T-helper 1 cell (primary cell): ENCODE results near the gene MATN1.
A peak's percentile ranks its signal among the peaks of the same experiment; 100 is the strongest.

Source experiments
- DNase-seq, 5 donors: peaks; one replicate each; pipeline ENCODE4 v3.0.0-alpha.2; 2012 to 2020

Gene MATN1

DNA sequence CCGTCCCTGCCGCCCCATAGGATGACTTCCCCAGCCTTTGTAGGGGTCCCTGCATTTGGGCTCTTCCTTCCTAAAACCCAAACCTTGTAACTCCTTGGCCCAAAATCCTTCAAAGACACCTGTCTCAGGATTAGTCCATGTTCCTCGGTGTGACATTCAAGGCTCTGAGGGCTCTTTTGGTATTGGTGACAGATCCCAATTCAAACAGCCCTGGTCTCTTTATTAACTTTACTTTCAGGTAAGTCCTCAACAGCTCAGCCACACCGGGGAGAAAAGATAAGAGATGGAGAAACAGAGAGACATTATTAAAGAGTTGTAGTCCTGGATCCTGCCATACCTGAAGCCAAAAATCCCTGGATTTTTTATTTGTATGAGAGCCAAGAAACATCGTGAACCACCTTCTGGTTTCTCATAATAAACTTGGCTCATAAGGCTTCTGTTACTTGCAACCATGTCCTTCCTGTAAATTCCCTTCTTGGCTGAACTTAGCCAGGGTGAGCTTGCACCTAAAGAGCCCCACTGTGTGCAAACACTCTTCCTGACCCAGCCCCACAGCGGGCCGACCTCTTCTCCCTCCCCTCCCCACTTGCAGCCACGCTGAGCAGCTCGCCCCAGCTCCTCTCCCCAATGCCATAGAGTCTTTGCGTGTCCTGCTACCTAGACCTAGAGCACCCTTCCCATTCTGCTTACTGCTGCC is 7.9 kb upstream of the MATN1 start:
- no peak for DNase-seq

DNA sequence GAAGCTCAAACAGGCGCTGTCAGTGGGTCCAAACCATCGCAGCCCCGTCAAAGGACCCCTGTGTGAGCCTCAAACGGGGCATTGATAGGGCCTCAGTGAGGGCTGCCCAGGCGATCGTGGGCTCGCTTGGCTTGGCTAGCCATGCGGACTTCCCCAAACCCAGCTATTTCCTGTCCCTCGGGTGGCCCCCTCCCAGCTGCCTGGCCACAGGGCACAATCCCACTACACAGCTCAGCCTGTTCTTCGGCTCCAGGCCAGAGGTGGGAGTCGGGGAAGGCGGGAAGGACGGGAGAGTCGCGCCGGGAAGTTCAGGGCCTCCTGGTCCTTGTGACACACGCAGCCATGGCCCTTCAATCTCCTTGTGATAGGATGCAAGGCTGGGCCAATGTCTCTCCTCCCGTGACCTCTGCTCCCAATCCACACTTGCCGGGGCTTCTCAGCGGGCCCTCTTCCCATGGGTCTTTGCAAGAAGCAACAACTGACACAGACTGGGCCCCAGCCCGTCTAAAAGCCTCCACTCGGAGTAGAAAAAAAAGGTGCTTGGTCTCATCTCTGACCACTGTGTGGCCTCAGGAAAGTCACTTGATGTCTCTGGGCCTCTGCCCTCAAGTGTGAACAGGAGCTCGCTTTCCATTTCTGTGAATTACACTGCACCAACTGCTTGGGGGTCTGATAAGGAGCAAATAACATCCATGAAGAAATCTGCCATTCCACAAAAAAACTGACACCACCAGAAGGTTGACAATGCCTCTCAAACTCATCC is 7.1 kb upstream of the MATN1 start:
- no peak for DNase-seq

DNA sequence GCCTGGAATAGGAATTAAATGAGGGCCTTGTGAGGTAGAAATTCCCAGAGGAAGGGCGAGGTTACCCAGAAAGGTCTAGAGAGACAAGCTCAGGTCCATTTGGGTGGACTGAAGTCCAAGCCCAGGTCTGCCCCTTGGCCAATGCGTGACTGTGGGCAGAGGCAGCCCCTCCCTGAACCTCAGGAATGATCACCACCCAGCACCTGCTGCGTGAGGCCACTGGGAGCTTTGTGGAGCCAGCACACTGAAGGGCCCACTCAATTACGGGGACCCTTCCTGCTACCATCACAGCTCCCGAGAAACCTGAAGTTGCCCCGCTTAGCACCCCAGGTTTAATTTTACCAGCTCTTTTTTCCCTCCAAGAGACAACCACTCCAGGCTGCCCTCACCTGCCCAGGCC is 6.5 kb upstream of the MATN1 start:
- DNase-seq: no peak

DNA sequence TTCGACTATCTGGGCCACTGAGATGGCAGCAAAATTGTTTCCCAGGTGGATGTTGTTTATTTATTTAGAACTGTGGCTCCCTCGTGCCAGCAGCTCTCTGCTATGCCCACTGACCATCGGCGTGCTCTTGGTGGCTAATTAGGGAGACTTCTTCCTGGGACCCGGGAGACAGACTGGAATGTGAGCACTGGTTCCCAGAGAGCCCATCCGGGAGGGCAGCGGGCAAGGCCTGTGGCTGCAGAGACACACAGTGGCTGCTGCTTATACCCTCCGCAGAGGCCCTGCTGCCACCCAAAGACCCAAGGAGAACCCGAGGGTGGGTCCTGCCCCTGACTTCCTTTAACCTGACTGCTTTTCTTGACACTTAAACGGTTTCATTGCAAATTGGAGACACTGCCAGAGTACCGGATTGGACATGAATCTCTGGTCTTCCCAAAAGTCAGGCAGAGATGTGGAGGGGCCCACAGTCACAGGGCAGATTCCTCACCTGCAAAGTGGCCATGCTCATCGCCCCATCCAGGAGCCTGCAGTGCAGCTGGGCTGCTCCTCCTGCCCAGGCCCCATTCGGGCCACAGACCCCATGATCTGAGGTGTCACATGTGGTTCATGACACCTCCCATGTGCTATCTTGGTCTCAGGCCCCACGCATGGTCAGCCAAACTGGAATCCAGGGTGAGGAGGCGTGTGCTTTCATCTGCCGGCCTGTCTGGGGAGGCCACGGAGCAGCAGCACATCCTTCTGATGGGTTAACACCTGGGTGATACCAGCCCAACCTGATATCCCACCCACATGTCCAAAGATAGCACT is 5.7 kb upstream of the MATN1 start:
- DNase-seq: no peak

DNA sequence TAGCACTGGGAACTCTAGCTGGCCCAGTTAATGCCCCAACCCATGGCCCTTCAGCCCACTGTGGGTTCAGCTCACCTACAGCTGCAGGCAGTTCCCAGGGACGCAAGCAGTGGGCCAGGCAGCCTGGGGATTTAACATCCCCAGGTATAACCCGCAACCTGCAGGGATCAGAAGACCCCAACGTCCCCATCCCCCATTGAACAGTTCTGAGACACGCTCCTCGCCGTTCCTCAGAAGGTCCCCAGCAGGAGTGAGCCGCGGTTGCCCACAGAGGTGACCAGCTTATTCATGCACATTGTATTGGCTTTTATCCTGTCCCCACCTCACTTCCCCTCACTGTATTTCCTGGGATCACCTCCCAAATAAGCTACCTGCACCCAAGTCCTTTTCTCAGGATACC is 5.0 kb upstream of the MATN1 start:
- DNase-seq: no peak

DNA sequence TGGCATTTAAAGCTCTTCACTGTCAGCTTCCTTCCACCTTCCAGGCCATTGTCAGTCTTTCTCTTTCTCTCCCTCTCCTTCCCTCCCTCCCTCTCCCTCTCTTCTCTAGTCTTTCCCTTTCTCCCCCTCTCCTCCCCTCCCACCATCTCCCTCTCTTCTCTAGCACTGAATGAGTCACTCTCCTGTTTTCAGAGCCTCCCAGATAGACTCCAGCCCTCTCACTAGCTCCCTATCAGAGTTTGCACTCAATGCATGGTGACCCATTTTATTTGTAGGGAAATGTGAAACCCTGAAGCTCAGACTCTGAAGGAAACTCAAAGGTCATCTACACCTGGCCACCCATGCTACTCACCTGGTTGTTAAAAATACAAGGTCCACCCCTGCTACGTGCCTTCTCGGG is 4.4 kb upstream of the MATN1 start:
- DNase-seq: no peak

DNA sequence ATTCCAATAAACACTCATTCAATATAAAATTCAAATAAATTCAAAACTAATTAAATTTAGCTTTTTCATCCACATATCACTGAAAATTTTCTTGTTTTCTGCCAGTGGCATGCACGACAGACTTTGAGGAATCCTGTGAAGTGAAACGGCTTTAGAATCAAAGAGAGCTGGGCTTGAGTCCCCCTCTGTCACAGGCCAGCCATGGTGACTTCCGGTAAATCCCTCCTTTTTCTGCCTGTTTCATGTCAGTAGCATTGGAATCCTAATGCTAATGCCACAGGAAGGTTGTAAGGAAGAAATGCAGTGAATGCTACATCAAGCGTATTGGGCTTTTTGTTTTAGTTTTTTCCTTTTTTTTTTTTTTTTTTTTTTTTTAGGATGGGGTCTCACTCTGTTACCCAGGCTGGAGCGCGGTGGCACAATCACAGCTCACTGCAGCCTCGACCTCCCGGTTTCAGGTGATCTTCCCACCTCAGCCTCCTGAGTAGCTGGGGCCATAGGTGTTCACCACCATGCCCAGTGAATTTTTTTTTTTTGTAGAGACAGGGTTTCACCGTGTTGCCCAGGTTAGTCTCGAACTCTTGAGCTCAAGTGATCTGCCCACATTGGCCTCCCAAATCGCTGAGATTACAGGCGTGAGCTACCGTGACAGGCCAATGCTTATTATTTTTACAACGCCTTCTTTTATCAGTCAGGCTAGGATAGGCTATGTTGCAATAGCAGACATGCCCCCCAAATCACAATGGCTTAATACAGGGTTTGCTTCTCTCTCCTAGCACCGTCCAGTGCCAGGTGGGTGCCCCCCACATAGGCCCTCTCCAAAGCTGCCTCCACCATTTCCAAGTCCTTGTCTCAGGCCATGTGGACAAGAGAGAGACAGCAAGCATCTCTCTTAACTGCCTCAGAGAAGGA is 3.6 kb upstream of the MATN1 start:
- no peak for DNase-seq

DNA sequence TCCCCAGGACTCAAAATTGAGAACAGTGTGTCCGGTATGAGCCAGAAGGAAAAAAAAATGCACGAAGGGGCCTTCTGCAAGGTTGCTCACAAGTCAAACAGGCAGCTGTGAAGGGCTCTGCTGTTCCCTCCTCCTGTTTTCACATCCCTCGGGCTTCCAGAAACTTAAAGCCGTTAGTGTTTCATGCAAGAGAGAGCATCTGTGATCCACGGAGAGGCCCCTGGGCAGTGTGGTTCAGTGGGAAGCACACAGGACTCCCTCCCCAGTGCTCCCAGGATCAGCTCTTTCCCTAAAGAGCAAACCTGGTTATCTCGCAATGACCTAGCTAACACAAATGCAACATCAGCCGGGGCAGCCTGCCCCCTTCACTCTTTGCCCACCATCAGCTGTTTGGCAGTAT is 2.9 kb upstream of the MATN1 start:
- no peak for DNase-seq

DNA sequence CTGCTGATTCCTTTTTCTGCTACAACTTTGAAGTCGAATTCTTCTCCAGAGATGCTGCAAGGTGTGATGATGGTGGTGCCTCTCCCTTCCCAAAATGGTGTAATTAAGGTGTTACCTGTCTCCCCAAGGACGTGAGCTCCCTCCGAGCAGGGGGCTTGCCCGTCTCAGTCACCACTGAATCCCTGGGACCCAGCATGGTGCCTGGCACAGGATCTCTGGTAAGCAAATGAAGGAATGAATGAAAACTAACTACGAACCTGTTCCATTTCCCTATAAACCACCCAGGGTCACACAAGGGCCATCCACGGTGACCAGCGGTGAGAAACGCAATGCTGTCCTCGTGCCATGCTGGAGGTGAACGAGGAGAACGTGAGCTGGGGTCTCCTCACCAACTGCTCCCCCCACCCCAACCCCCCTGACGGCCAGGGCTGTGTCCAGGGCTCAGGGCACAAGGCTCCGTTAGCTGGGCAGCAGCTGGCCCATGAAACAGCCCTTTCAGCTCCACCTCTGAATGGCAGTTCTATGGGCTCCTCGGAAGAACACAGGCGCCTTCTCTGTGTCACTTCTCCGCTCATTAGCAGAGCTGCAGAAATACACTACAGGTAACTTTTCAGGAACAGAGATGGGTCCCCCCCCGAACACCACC is 2.2 kb upstream of the MATN1 start:
- no peak for DNase-seq

DNA sequence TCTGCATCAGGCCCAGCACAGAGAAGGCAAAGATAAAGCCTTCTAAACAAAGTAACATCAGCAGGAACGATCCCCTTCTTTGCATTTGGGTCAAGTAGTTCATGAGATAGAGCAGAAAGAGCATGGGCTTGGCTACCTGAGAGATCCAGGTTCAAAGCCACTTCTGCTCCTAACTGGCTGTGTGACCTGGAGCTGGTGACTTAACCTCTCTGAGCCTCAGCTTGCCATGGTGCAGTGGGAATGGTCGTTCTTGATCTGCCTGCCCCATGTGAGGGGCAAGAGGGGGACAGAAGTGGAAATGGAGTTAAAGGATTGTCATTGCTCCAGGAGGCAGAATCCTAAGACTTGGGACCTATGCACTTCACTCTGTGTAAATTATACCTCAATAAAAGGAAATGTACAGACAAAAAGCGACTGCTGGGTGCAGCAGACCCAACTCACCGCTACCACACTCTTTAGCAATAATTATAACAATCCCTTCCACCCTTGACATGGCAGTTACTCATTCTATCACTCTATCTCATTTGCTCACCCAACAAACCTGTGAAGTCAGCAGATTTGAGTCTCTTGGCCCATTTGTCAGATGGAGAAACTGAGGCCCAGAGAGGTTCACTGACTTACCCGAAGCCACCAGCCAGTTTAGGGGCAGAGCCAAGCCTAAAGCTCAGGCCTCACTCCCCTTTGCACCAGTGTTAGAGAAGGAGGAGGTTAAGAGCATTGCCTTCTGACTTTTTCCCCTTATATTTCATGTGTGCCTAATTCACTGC is 1.5 kb upstream of the MATN1 start:
- DNase-seq: no peak

DNA sequence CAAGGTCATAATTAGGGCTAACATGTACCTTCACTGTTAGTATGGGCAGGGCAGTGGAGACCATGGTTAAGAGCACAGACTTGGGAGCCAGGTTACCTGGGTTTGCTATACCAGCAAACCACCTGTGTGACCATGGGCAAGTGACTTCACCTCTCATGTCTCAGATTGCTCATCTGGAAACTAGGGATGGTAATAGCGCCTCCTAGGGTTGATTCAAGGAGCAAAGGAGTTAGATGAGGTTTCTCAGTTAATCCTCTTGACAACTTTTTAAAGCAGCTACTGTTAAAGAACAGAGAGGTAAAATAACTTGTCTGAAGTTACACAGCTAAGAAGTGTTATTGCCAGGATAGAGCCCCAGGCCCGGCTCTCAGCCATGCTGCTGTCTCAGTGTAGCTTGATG is 790 bp upstream of the MATN1 start:
- DNase-seq: no peak

DNA sequence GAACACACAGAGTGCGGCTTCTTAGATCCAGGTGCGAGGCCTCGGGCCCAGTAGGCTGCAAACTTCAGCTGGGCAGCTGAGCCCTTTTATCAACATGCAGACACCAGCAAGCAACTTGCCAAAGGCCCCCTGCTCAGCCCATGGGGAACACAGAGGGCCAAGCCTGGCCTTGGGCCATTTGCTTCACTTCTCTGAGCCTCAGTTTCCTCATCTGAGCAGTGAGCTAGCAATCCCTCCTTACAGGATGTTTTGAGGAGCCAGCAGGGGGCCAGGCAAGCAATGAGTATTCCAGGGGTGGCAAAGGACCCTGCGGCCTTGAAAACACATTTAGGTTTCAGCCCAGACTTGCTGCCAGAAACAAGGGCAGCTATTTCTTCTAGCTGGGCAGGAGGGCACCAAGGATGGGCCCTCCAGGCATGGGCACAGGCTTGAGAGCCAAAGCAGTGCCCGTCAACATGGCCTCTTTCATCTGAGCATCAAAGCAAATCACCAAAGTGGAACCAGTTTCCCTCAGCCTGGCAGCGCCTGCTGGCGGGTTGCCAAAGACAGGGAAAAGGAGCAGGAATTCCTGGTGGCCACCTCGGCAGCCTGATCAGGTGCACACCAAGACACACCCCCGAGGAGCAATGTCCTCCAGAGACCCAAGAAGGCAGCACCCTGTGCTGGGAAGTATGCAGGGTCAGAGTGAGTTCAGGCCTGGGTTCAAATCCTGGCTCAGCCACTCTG is 1.4 kb downstream of the MATN1 start:
- DNase-seq: no peak

DNA sequence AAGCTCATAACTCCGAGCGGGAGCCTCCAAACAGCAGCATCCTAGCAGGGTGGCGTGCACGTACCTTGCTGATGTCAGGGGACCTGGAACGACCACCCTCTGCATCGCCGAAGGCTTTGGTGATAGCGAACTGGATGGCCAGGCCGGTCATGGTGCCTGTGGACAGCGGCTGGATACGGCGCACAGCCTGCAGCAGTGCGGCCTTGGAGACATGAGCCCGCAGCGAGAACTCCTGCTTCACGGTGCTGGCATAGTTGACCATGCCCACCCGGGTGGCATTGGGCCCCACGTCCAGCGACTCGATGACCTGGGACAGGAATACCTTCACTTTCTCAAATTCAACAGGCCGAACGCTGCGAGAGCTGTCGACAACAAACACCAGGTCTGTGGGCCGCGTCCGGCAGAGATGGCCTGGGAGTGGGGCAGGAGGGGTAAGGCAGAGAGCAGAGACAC is 2.0 kb downstream of the MATN1 start:
- DNase-seq: no peak

DNA sequence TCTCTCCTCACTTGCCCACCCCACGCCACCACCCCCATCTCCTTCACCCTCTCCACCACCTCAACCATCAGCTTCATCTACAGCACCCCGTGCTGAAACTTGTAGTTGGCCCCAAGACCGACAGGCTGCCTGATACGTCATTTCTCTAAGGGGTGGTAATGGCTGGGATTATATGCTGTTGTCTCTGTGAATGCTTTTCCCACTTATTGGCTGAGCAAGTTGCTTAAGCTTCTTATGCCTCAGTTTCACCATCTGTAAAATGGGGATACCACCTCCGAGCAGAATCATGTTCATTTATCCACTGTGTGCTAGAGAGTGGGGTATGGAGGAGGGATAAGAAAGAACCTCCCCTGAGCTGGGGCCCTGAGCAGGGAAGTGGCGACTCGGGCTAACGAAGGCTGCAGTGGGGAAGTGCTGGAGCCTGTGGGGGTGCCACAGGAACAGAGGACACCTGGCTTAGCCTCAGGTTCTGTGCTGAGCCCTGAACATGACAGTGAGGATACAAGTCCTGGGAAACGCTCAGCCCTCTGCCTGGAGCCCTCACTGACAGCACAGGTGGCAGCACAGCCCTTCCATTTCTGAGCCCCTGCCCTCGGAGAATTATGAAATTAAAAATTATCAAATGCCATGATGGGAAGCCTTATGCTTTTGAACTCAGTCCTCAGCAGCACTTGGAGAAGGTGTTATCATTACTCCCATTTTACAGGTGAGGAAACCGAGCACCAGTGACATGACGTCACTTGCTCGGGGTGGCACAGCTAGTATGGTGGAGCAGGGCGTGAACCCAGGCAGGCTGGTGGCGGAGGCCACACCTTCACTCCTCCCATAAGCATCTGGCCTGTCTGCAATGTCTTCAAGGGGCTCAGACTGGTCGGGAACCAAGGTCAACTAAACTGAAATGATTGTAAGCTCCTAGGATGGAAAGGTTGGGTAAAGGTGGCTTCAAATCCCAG is 2.8 kb downstream of the MATN1 start:
- DNase-seq: no peak

DNA sequence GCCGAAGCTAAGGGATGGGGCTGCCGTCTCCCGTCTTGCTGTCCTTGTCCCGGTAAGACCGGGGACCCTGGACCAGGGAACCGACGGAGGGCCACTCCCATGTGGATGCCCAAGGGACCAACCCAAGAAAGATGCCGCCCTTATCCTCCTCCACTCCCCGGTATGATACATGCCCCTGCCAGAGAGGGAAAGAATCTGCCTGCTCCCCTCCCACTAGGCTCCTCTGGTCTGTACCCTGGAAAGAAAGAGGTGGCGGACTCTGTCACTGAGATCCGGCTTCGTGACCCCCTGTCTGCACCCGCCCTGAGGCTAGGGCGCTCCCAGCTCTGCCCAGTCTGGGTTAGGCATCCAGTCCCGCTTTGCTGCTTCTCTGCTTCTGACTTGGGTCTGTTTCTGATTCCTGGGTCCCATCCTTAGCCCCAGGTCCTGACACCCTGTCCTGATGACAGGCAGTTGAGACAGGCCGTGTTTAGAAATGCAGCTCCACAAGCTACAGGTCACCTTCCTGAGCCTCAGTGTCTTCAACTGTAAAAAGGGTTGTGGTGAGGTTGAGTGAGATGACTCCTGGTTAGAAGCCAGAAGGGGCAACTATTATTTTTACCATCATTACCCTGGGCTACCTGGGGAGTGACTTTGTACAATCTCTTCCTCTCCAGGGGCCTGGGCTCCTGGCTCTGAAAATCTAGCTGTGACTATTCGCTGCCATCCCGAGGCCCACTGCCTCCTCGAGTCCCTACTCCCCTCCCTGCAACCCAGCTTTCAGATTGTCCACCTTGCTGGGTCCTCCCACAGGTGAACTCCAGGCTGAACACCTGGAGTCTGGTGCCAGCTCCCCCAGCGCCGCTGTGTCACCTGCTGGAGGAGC is 3.7 kb downstream of the MATN1 start:
- no peak for DNase-seq

DNA sequence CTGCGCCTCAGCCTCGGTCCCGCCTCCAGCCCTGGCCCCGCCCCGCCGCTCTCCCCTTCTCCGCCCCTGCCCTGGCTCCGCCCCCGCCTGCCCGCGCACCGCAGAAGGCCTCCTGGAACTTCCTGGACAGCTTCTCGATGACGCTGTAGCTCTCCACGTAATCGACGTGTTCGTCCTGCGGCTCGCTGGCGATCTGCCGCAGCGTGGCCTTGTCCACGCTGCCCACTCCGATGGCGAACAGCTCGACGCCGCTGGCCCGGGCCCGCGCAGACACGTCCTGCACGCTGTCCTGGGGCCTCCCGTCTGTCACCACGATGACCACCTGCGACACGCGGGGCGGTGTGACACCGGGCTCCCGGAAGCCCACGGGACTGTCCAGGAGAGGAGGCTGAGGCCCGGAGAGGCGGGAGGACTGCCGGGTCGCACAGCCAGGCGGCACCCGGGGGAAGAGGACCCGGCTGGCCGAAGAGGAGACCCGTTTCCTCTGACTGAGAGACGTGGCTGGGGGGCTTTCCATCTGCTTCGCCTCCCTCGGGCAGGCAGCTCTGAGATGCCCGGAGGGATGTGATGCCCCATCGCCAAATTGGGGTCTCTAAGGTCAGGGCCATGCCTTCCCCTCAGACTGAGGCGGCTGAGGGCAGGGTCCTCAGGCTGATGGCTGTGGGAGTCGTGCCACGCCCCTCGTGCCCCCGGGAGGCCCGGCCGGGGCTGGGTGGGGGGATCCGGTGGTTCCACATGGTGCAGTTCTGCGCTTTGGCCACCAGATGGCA is 4.6 kb downstream of the MATN1 start:
- peak; percentile 61 to 97 (median 75) for DNase-seq

DNA sequence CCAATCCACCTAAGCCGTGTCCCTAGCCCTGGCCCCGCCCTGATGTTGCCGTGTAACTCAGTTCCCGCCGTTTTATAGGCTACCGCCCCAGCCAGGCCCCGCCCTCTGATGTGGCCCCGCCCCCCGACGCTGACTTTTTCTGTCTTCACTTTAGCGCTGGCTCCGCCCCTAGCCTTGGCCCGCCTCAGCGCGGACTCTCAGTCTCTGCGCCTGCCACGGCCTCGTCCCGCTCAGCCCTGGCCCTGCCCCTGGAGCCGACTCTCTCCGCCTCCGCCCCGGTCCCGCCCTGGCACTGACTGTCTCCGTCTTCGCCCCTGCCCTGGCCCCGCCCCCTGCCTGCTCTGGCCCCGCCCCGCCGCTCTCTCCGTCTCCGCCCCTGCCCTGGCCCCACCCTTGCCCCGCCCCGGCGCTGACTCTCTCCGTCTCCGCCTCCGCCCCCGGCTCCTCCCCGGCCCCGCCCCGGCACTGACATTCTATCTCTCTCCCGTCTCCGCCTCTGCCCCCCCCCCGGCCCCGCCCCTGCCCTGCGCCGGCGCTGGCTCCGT is 5.2 kb downstream of the MATN1 start:
- peak; percentile 99 to 100 (median 99) for DNase-seq
